Prostate gland (tissue), 2 donors: ENCODE results near the gene GOLGA2.

Experiments
- CTCF ChIP-seq, 4 experiments: fragments of 200-600 bp in 2 of 4; fragments of 450-650 bp in 2 of 4; sonication (generic) in 2 of 4; IDR thresholded peaks; 1 replicate in 3 of 4; 2 replicates in 1 of 4; pipeline ENCODE4 v1.5.1; 2016 to 2019; ENCODE audit warnings: antibody characterized with exemption in 4 of 4, mild to moderate bottlenecking in 2 of 4, moderate library complexity in 2 of 4
- POLR2A ChIP-seq: fragments of 450-650 bp; IDR thresholded peaks from one replicate; pipeline ENCODE4 v1.6.1; 2016; ENCODE audit warnings: antibody characterized with exemption, mild to moderate bottlenecking

GRCh38 chr9:128271112-128271511 is 4.7 kb downstream of the GOLGA2 start:
- no peak for TF ChIP-seq POLR2A
- TF ChIP-seq CTCF (IDR thresholded peaks at IDR 0.05): no peak
